NCI-H510A (cell line): Measurements from ENCODE around the gene TMEM60.
"Not testable (repeated sequence)": the region's sequence is repeated elsewhere in the genome, so short reads cannot be mapped to it uniquely, and the experiment has no call there.

Source experiments
- DNase-seq: peaks from one replicate; lab custom pipeline; 2025; lab: John Stamatoyannopoulos, UW

The TMEM60 gene

DNA sequence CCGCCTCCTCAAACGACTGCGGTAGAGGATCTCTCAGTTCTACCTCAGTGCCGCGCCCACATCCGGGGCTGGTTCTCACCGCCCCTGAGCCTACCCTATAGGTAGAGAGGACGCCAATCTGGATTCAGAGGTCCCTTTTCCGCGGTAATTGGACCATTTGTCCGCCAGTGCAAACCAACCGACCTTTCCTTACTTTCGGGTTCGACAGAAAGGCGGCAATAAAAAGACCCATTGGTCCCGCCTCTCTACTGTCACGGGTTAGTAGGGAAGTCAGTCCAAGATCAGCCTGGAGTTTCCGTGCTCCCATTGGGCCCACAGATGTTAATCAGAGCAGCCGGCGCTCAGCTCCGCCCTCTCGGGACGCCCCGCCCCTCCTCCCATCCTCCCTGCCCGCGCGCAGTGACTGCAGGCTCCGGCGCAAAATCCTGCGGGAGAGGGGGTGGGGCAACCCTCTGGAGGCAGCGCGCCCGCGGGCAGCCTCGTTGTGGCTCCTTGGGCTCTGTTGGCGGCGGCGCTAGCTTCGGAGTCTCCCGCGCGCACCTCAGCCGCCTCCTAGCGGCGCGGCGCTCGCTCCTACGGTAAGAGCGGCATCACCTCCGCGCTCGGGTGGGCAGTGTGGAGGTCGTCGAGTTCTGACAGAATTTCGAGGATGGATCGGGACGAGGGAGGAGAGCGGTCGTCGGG is at the start of gene TMEM60, which contains the start of gene PHTF2:
Gene TMEM60 (minus strand): TSS at position 41 of the 684 bp plus-strand sequence. CDS start 4,061 bp downstream, outside the sequence.
Gene PHTF2 (plus strand): TSS at position 380 of the 684 bp plus-strand sequence.
- DNase-seq: peak; percentile 94

DNA sequence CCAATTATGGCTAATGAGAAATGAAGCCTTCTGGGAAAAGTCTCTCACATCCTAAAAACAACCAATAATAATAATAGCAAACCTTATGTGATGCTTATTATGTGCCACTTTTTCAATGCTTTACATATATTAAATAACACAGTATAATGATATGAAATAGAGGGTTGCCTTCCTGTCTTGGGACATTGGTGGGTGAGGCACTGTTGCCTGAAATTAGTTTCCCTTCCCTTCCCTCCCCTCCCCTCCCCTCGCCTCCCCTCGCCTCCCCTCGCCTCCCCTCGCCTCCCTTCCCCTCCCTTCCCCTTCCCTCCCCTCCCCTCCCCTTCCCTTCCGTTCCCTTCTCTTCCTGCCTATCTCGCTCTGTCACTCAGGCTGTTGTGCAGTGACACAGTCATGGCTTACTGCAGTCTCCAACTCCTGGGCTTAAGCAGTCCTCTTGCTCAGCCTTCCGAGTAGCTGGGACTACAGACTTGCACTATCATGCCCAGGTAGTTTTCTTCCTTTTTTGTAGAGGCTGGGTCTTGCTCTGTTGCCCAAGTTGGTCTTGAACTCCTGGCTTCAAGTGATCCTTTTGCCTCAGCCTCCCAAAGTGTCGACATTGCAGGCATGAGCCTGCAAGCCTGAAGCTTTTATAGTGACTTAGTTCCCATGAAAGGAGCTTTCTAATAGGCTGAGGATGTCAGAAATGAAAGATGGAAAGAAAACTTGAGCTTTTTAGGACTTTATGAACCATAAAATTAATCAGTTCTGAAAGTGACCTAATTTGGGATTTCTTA is 48.3 kb upstream of the TMEM60 start:
- no peak for DNase-seq

DNA sequence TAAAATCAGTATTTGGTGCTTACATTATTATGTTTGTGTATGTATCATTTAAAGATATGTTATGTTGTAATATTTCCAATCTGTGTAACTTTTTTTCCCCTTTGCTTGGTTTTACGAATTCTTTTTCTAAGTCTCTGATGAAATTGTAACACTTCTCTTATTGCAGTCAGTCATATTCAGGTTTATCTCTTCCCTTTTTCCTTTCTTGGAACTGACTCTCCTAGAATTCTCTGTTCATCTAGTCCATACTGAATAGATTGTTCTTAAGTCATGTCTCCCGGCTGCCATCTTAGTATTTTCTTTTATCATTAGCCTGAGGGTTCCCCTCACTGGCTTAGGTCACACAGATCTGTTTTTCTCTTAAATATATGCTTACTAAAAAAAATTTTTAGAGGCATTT is 45.0 kb upstream of the TMEM60 start:
- no peak for DNase-seq

- DNase-seq: no peak
These were observed 41.7 kb upstream of the TMEM60 start for GRCh38 chr7:77839919-77840318.

- no peak for DNase-seq
These were observed 40.8 kb upstream of the TMEM60 start for GRCh38 chr7:77838929-77839491.

- no peak for DNase-seq
These were observed 39.7 kb upstream of the TMEM60 start for GRCh38 chr7:77837966-77838365.

DNA sequence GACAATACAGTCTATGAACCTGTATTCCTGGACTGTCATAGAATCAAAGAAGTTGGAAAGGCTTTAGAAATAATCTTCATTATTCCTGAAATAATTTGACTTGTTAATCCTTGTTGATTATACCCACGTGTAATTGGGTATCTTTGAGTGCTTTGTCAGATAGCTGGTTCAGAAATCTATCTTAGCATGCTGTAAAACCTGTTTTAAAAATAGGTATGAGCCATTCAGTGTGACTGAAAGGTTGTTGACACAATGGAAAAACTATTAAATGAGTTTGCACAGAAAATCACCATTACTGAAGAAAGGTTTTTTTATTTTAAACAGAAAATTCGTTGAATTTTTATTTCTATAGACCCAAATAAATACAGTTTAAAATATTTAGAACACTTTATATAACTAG is 39.0 kb upstream of the TMEM60 start:
- DNase-seq: no peak

DNA sequence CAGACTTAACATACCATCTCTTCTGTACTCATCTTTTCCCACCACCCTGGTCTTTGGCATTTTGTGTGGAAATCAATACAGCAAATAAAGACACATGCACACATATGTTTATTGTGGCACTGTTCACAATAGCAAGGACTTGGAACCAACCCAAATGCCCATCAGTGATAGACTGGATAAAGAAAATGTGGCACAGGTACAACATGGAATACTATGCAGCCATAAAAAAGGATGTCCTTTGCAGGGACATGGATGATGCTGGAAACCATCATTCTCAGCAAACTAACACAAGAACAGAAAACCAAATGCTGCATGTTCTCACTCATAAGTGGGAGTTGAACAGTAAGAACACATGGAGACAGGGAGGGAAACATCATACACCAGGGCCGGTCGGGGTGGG is 38.2 kb upstream of the TMEM60 start:
- not testable (repeated sequence) for DNase-seq

DNA sequence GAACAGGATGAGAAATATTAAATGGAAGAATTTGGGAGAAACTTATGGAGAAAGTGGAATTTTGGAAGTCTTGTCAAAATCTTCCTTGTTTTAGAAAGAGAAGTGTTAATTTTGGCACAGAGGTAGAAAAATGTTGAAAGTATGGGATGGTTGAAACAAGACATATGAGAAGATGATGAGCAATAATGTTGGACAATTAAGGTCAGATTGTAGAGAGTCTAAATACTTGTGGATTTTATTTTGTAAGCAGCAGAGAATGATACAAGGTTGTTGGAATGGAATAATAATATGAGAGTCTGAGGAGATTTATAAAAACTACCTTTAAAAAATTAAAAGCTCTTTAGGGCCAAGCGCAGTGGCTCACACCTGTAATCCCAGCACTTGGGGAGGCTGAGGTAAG is 34.9 kb upstream of the TMEM60 start:
- no peak for DNase-seq

DNA sequence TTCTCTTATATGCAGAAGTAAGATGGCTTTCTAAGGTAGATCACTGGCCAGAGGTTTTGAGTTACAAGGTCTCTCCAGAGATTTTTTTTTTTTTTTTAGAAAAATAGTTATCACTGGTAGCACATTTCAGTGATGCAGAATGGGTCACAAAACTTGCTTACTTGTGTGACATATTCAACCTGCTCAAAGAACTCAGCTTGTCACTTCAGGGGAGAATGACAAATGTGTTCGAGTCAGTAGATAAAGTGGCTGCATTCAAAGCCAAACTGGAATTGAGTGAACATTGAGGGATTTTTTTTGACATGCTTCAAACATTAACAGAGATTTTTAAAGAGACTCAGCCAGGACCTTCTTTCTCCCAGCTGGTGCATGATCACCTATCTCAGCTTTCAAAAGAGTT is 33.7 kb upstream of the TMEM60 start:
- no peak for DNase-seq

GRCh38 chr7:77831481-77831880 is 33.2 kb upstream of the TMEM60 start:
- no peak for DNase-seq

DNA sequence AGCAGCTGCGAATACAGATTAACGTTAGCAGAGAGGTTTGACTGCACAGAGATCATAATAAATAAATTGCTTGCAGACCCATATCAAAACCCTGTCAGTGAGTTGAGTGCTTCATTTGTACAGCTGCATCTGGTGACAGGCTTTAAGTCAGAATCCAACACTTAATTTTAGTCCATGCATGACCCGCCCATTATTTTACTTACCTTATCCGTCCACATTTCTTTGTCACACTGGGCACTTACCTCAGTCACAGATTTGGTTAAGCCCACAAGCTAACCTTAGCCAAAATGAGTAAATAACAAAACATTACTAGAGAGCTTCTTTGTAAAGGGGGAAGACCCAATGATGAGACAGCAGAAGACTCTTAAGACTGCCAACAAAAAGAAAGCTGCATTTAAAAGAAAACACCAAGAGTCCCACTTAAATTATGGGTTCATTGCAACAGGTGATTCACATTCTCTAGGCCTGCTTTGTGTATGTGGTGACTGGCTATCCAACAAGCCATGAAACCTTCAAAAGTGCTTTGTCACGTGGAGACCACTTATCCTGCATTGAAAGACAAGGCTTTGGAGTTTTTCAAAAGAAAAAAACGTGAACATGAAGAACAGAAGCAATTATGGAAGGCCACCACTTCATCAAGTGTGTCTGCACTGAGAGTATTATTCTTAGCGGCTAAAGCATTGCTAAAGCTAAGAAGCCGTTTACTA is 32.6 kb upstream of the TMEM60 start:
- peak; percentile 32 for DNase-seq

GRCh38 chr7:77827999-77828398 is 29.8 kb upstream of the TMEM60 start:
- DNase-seq: no peak

DNA sequence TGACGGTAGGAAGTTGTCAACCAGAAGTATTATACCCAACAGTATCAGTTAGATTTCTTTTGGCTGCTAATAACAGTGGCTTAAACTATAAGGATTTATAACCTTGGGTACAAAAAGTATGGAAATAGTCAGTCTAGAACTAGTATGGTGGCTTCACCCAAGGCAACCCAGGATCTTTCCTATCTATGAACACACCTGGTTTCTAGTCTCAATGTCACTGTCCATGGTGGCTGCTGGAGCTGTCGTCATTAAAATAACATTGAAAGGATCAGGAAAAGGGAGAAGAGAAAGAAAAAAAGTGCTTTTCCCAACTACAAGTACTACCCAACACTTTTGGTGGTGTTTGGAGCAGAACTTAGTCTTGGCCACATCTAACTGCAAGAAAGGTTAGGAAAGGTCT is 28.1 kb upstream of the TMEM60 start:
- DNase-seq: no peak

- DNase-seq: no peak
These were observed 26.9 kb upstream of the TMEM60 start for GRCh38 chr7:77825131-77825530.

GRCh38 chr7:77824636-77825035 is 26.4 kb upstream of the TMEM60 start:
- no peak for DNase-seq

GRCh38 chr7:77823787-77824186 is 25.6 kb upstream of the TMEM60 start:
- DNase-seq: no peak

GRCh38 chr7:77822269-77822668 is 24.0 kb upstream of the TMEM60 start:
- no peak for DNase-seq

DNA sequence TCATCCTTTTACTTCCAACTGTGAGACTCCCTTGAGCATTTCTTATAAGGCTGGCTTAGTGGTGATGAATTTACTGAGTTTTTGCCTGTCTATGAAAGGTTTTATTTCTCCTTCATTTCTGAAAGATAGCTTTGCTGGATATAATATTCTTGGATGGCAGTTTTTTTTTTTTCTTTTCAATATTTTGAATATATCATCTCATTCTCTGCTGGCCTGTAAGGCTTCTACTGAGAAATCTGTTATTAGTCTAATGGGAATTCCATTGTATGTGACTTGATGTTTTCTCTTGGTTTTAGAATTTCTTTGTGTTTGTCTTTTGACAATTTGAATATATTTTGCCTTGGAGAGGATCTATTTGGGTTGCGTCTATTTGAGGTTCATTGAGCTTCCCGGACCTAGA is 22.7 kb upstream of the TMEM60 start:
- no peak for DNase-seq

- DNase-seq: no peak
These were observed 20.8 kb upstream of the TMEM60 start for GRCh38 chr7:77819021-77819420.

DNA sequence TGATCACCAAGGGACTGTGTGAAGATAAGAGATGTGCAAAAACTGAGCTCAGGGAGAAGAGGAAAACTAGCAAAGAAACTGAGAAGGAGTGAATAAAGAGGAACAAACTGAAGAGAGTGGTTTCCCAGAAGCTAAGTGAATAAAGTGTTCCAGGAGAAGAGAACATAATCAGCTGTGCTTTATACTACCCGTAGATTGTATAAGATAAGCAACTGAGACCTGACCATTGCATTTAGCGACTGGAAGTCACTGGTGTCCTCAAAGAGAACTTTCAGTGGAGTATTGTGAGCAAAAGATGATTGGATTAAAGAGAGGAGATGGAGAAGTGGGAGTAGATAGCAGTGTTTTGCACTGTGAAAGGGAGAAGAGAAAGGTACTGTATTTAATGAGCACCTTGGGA is 14.9 kb upstream of the TMEM60 start:
- no peak for DNase-seq

DNA sequence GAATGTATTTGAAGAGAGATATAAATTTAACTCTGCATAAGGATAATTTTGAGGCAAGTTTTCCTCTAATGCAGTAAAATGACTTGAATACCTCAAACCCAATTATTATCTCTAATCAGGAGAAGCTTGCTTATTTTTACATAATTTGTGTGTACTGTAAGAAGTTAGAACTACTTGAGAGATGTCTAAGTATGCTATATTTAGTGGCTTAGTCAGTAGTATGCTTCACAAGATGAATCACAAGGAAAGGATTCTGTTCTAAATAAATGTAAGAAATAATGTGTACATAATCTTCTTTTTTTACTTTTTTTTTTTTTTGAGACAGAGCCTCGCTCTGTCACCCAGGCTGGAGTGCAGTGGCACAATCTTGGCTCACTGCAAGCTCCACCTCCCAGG is 14.1 kb upstream of the TMEM60 start:
- no peak for DNase-seq
